Breast epithelium (tissue), 3 donors: ENCODE results near the gene RB1.

ENCODE experiments used
- CTCF ChIP-seq, 3 donors: fragments of 450-650 bp; IDR thresholded peaks; one replicate each; pipeline ENCODE4 v1.5.1; 2016 to 2017; ENCODE audit warnings: antibody characterized with exemption in 3 of 3, mild to moderate bottlenecking in 3 of 3, moderate library complexity in 3 of 3
- POLR2A ChIP-seq: fragments of 450-650 bp; IDR thresholded peaks from one replicate; pipeline ENCODE4 v1.6.1; 2016; ENCODE audit warnings: antibody characterized with exemption, mild to moderate bottlenecking, moderate library complexity
- POLR2AphosphoS5 ChIP-seq, 3 donors: sonication (generic); formaldehyde crosslinking; IDR thresholded peaks; one replicate each; pipeline ENCODE4 v1.6.1; 2017; ENCODE audit warnings: antibody characterized with exemption in 3 of 3

- TF ChIP-seq CTCF (IDR thresholded peaks at IDR 0.05): no peak
- TF ChIP-seq POLR2A: no peak
- no peak for TF ChIP-seq POLR2AphosphoS5 (IDR thresholded peaks at IDR 0.05)
Observed at GRCh38 chr13:48515732-48516131, 212.2 kb downstream of the RB1 start.
